Testis (tissue), 3 donors: ENCODE measurements around the gene PNMA8A. TPM values are rescaled to one million over a fixed set of nuclear protein-coding genes. Genes with fewer than 3 reads are reported as not detected.

ENCODE experiments used
- DNase-seq: peaks from one replicate; pipeline ENCODE4 v3.0.0-alpha.2; 2019
- H3K27ac ChIP-seq, 2 donors: fragments of 200-600 bp; sonication (generic); one replicate each; pipeline ENCODE4 v1.5.1; 2019
- H3K27me3 ChIP-seq: fragments of 200-600 bp; sonication (generic); one replicate; pipeline ENCODE4 v1.5.1; 2019
- H3K36me3 ChIP-seq: fragments of 200-600 bp; sonication (generic); one replicate; pipeline ENCODE4 v1.5.1; 2017; ENCODE audit warnings: low read depth; ENCODE audit errors: missing control alignments
- H3K4me1 ChIP-seq: fragments of 200-600 bp; sonication (generic); one replicate; pipeline ENCODE4 v1.5.1; 2019
- H3K4me3 ChIP-seq, 2 donors: fragments of 200-600 bp; sonication (generic); one replicate each; pipeline ENCODE4 v1.5.1; 2017 to 2019
- H3K9me3 ChIP-seq: fragments of 200-600 bp; sonication (generic); one replicate; pipeline ENCODE4 v1.5.1; 2017
- CTCF ChIP-seq, 3 experiments: fragments of 450-650 bp in 2 of 3; fragments of 200-600 bp in 1 of 3; sonication (generic) in 1 of 3; IDR thresholded peaks; one replicate each; pipeline ENCODE4 v1.5.1; 2016 to 2019; ENCODE audit warnings: antibody characterized with exemption in 3 of 3, mild to moderate bottlenecking in 2 of 3, moderate library complexity in 1 of 3
- POLR2A ChIP-seq: fragments of 450-650 bp; IDR thresholded peaks from one replicate; pipeline ENCODE4 v1.6.1; 2017; ENCODE audit warnings: antibody characterized with exemption, mild to moderate bottlenecking, moderate library complexity
- WGBS, 2 donors: methylation state at CpG; one replicate each; pipeline ENCODE4 v1.1.5; 2018; 5-methylcytosine and 5-hydroxymethylcytosine counted together
- intact Hi-C: fragments of 100-400 bp; cut with DNase I; formaldehyde crosslinking; loops from one replicate; pipeline ENCODE4 v1.15.1; 2023; ENCODE audit warnings: low total_unique reads
- polyA plus RNA-seq: library from polyadenylated mRNA; stranded (reverse); fragments of 350-450 nt; fragmentation: Illumina TruSeq; extraction: RNeasy Lipid Tissue Mini Kit (QIAGEN cat#74804); gene quantifications from one replicate; pipeline ENCODE4 v1.2.3, GENCODE V29; 2014; ENCODE audit warnings: low read depth, low replicate concordance; ENCODE audit not compliant: insufficient read depth
- total RNA-seq, 2 donors: library from RNA; depleted of rRNA; stranded (reverse); fragments of >200 nt; gene quantifications; one replicate each; pipeline ENCODE4 v1.2.3, GENCODE V29; 2016

The PNMA8A gene
- total and polyA plus RNA-seq, 3 donors from 2014 or later = 34.9 to 48.1 (median 44.3) TPM

GRCh38 chr19:46489445-46490272, 18.3 kb upstream of the PNMA8A start:
- intact Hi-C loops = loop anchor here (5.0 to 10.0 kb wide), 2 partner anchors 87 to 205 kb away; no protein-coding TSS in a partner anchor

GRCh38 chr19:46488551-46488950, 17.2 kb upstream of the PNMA8A start:
- intact Hi-C loops = loop anchor here (5.0 kb wide), 1 partner anchor 86 kb away; no protein-coding TSS in a partner anchor
- H3K4me1 ChIP-seq = peaks cover 39% of the 10 kb centered on the region
- no peaks in the 10 kb centered on the region for H3K36me3 ChIP-seq
- no peak overlapping the region for H3K4me3 ChIP-seq
- DNase-seq = no peak
- no peaks in the 10 kb centered on the region for H3K9me3 ChIP-seq
- no peaks in the 10 kb centered on the region for H3K27me3 ChIP-seq
- no peak for TF ChIP-seq POLR2A
- TF ChIP-seq CTCF (IDR thresholded peaks at IDR 0.05) = no peak
- WGBS, 2 donors = 52 to 56% methylated on average over 11 of the region's 11 CpGs
- no peak overlapping the region for H3K27ac ChIP-seq

More at GRCh38 chr19:46489445-46490272, 18.3 kb upstream of the PNMA8A start:
- H3K4me3 ChIP-seq = no peak overlapping the region
- H3K27ac ChIP-seq = no peak overlapping the region
- 5 to 7% methylated on average over 19 to 46 of the region's 52 CpGs for WGBS, 2 donors
- peaks cover 39% of the 10 kb centered on the region for H3K4me1 ChIP-seq
- H3K9me3 ChIP-seq = no peaks in the 10 kb centered on the region
- no peaks in the 10 kb centered on the region for H3K36me3 ChIP-seq
- no peaks in the 10 kb centered on the region for H3K27me3 ChIP-seq
- DNase-seq = peak; percentile 85
- TF ChIP-seq POLR2A = no peak
- peak; percentile 12 to 44 (median 38) for TF ChIP-seq CTCF (IDR thresholded peaks at IDR 0.05)

GRCh38 chr19:46487802-46488445, 16.6 kb upstream of the PNMA8A start:
- H3K4me1 ChIP-seq = peaks cover 37% of the 10 kb centered on the region
- H3K9me3 ChIP-seq = no peaks in the 10 kb centered on the region
- no peak overlapping the region for H3K27ac ChIP-seq
- no peaks in the 10 kb centered on the region for H3K27me3 ChIP-seq
- intact Hi-C loops = loop anchor here (5.0 kb wide), 1 partner anchor 86 kb away; no protein-coding TSS in a partner anchor
- TF ChIP-seq CTCF (IDR thresholded peaks at IDR 0.05) (peak; percentile 90 to 99 (median 96)), POLR2A (no peak)
- no peaks in the 10 kb centered on the region for H3K36me3 ChIP-seq
- 8% methylated on average over 20 to 38 of the region's 38 CpGs for WGBS, 2 donors
- DNase-seq = peak; percentile 88
- peak overlapping the region; percentile 9 to 14 for H3K4me3 ChIP-seq

- H3K4me3 ChIP-seq = peak overlapping the region; percentile 9 to 14
- intact Hi-C loops = loop anchor here (5.0 kb wide), 1 partner anchor 85 kb away; no protein-coding TSS in a partner anchor
- WGBS, 2 donors = 7 to 16% methylated on average over 6 to 19 of the region's 19 CpGs
- TF ChIP-seq POLR2A (no peak), CTCF (IDR thresholded peaks at IDR 0.05) (no peak)
- H3K9me3 ChIP-seq = no peaks in the 10 kb centered on the region
- peaks cover 31% of the 10 kb centered on the region for H3K4me1 ChIP-seq
- no peaks in the 10 kb centered on the region for H3K27me3 ChIP-seq
- H3K27ac ChIP-seq = no peak overlapping the region
- no peaks in the 10 kb centered on the region for H3K36me3 ChIP-seq
- DNase-seq = no peak
Measured at GRCh38 chr19:46487178-46487801, 15.9 kb upstream of the PNMA8A start.
